Measurements from ENCODE around the gene FGGY. TPM values are rescaled to one million over a fixed set of nuclear protein-coding genes. Genes with fewer than 3 reads are reported as not detected.

Gene FGGY
- total and polyA plus RNA-seq, 2 donors (not counting 1 experiment from before 2014, with no cell fraction given) = 6.1 to 38.5 TPM

GRCh38 chr1:59803458-59804038 is 506.7 kb downstream of the FGGY start:
- Histone ChIP-seq H3K36me3 (replicated peaks in 1 of 2; ENCODE audit: control extremely low read depth in 1 of 2, control insufficient read depth in 1 of 2, extremely low read depth in 1 of 2, insufficient read depth in 2 of 2, low read length in 1 of 2) (no peaks in the 10 kb centered on the region), H3K79me2 (ENCODE audit: control insufficient read depth, insufficient read depth, low read length) (no peaks in the 10 kb centered on the region), H2AFZ (ENCODE audit: insufficient read depth, low read depth, low read length, poor library complexity, severe bottlenecking) (no peak overlapping the region), H3K27ac (ENCODE audit: low read length in 2 of 2) (no peak overlapping the region), H4K20me1 (ENCODE audit: control insufficient read depth, insufficient read depth, low read length, poor library complexity, severe bottlenecking) (no peaks in the 10 kb centered on the region), H3K9me3 (ENCODE audit: control extremely low read depth in 1 of 3, control insufficient read depth in 2 of 3, insufficient read depth in 1 of 3, low read length in 2 of 3) (no peaks in the 10 kb centered on the region), H3K27me3 (replicated peaks in 1 of 4; ENCODE audit: control extremely low read depth in 1 of 4, control insufficient read depth in 3 of 4, insufficient read depth in 4 of 4, low read length in 3 of 4) (no peaks in the 10 kb centered on the region), H3K9ac (ENCODE audit: low read length) (no peak overlapping the region), H3K4me3 (ENCODE audit: control extremely low read depth in 1 of 5, extremely low read depth in 1 of 5, insufficient read depth in 1 of 5, low read depth in 2 of 5, low read length in 4 of 5) (no peak overlapping the region), H3K4me1 (ENCODE audit: control insufficient read depth in 2 of 2, insufficient read depth in 2 of 2, low read length in 2 of 2) (no peaks in the 10 kb centered on the region), H3K4me2 (replicated peaks; ENCODE audit: low read depth, low read length, poor library complexity, severe bottlenecking) (no peak overlapping the region)
- no peak for ATAC-seq (ENCODE audit: low read depth)
- POLR2A ChIA-PET = no interaction called here
- peaks cover 16% of the 10 kb centered on the region for H3K27me3 Mint-ChIP-seq
- H3K9me3 Mint-ChIP-seq (ENCODE audit: insufficient read depth) = no peaks in the 10 kb centered on the region
- 55% methylated on average over 1 of the region's 1 CpG for WGBS (ENCODE audit: insufficient coverage)
- no peaks in the 10 kb centered on the region for H3K4me1 Mint-ChIP-seq
- TF ChIP-seq CTCF (IDR thresholded peaks at IDR 0.05) = no peak
- no peak for TF ChIP-seq EZH2 (IDR thresholded peaks at IDR 0.05; ENCODE audit: borderline replicate concordance, insufficient read depth, low read depth, low read length, poor library complexity, severe bottlenecking)
- CTCF ChIA-PET = no interaction called here
- no peak for DNase-seq
- intact Hi-C loops (cut with micrococcal nuclease) = no loop called here
- H3K27ac Mint-ChIP-seq = no peak overlapping the region
- no peak overlapping the region for H3K4me3 Mint-ChIP-seq

GRCh38 chr1:59804301-59804700 is 507.4 kb downstream of the FGGY start:
- POLR2A ChIA-PET = interaction anchor here (0.7 kb wide), 1 partner anchor 179 kb away, joined by 3 read pairs; no protein-coding TSS in a partner anchor
- peaks cover 22% of the 10 kb centered on the region for H3K27me3 Mint-ChIP-seq

More at GRCh38 chr1:59804301-59804700, 507.4 kb downstream of the FGGY start:
- Histone ChIP-seq H3K9me3 (ENCODE audit: control extremely low read depth in 1 of 3, control insufficient read depth in 2 of 3, insufficient read depth in 1 of 3, low read length in 2 of 3) (no peaks in the 10 kb centered on the region), H3K27ac (ENCODE audit: low read length in 2 of 2) (no peak overlapping the region), H2AFZ (ENCODE audit: insufficient read depth, low read depth, low read length, poor library complexity, severe bottlenecking) (no peak overlapping the region), H4K20me1 (ENCODE audit: control insufficient read depth, insufficient read depth, low read length, poor library complexity, severe bottlenecking) (no peaks in the 10 kb centered on the region), H3K79me2 (ENCODE audit: control insufficient read depth, insufficient read depth, low read length) (no peaks in the 10 kb centered on the region), H3K36me3 (replicated peaks in 1 of 2; ENCODE audit: control extremely low read depth in 1 of 2, control insufficient read depth in 1 of 2, extremely low read depth in 1 of 2, insufficient read depth in 2 of 2, low read length in 1 of 2) (no peaks in the 10 kb centered on the region), H3K4me3 (ENCODE audit: control extremely low read depth in 1 of 5, extremely low read depth in 1 of 5, insufficient read depth in 1 of 5, low read depth in 2 of 5, low read length in 4 of 5) (no peak overlapping the region), H3K9ac (ENCODE audit: low read length) (no peak overlapping the region), H3K27me3 (replicated peaks in 1 of 4; ENCODE audit: control extremely low read depth in 1 of 4, control insufficient read depth in 3 of 4, insufficient read depth in 4 of 4, low read length in 3 of 4) (no peaks in the 10 kb centered on the region), H3K4me1 (ENCODE audit: control insufficient read depth in 2 of 2, insufficient read depth in 2 of 2, low read length in 2 of 2) (no peaks in the 10 kb centered on the region), H3K4me2 (replicated peaks; ENCODE audit: low read depth, low read length, poor library complexity, severe bottlenecking) (no peak overlapping the region)
- DNase-seq = no peak
- CTCF ChIA-PET = no interaction called here
- no peak for ATAC-seq (ENCODE audit: low read depth)
- Mint-ChIP-seq H3K4me3 (no peak overlapping the region), H3K9me3 (ENCODE audit: insufficient read depth) (no peaks in the 10 kb centered on the region), H3K27ac (no peak overlapping the region), H3K4me1 (no peaks in the 10 kb centered on the region)
- TF ChIP-seq EZH2 (IDR thresholded peaks at IDR 0.05; ENCODE audit: borderline replicate concordance, insufficient read depth, low read depth, low read length, poor library complexity, severe bottlenecking) (no peak), CTCF (IDR thresholded peaks at IDR 0.05) (no peak)
- intact Hi-C loops (cut with micrococcal nuclease) = no loop called here
